PC-9 (cell line): ENCODE data around the gene CLDN15.

Source experiments
- CTCF ChIP-seq: fragments of 200-600 bp; sonication (generic); conservative IDR thresholded peaks from 2 replicates; pipeline ENCODE4 v1.6.1; 2017; ENCODE audit warnings: mixed run types, antibody characterized with exemption, mild to moderate bottlenecking, moderate library complexity
- EZH2 ChIP-seq: fragments of 200-600 bp; sonication (generic); IDR thresholded peaks from 2 replicates; pipeline ENCODE4 v1.8.0; 2017; ENCODE audit warnings: antibody characterized with exemption, low read depth

DNA sequence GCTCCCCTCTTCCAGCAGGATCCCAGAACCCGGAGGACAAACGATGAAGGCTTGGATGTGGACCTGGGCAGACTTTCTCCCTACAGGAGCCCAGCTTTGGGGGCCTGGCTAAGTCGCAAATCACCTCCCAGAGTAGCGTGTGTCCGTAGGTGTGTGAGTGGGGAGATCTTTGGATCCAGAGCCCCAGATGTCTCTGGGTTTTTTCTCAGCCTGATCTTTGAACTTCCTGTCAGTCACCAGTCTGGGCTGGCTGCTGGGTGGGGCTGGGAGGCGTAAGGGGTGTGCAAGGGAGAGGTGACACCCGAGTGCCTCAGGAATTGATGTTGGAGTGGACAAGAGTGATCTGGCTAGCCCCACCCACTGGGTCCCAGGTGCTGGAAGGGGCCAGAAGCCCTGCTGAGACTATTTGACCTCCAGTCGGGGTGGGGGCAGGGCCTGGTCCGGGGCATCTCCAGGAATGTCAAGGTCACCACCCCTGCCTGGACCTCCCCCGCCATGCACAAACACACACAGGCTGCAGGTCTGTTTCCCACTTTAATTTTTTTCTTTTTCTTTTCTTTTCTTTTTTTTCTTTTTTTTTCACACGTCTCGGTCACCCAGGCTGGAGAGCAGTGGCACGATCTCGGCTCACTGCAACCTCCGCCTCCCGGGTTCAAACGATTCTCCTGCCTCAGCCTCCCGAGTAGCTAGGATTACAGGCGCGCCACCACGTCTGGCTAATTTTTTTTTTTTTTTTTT, 36.6 kb downstream of the CLDN15 start, which contains the start of gene MOGAT3:
- TF ChIP-seq CTCF (no peak), EZH2 (no peak)
